GM18861 (cell line): ENCODE measurements around the gene SLC26A4.
A peak's percentile ranks its signal among the peaks of the same experiment; 100 is the strongest.

Source experiments
- ATAC-seq: cut with Tn5 transposase; IDR thresholded peaks from one replicate; pipeline ENCODE4 v1.9.1; 2021; ENCODE audit not compliant: unreplicated experiment

The SLC26A4 gene

DNA sequence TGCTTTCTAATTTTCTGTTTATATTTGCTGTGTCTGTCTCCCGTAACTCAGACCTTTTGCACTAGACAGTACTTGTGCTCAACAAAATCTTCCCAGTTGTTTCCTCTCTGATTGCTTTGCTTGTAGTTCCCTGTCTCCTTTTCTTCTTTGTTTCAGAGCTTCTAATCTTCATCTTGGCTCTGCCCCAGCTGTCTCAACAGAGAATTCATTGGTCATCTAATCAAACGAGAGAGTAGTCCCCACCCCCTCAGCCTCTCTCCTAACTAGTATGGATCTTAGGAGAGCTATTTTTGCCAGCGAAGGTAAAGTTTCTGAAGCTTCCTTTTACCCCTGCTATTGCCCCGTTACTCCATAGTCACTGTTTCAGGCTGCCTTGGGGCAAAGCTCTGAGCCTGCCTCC is 32.8 kb downstream of the SLC26A4 start:
- no peak for ATAC-seq

GRCh38 chr7:107694386-107694785 is 33.8 kb downstream of the SLC26A4 start:
- no peak for ATAC-seq

- ATAC-seq, result no peak
Measured at GRCh38 chr7:107696330-107696946, 35.8 kb downstream of the SLC26A4 start.

DNA sequence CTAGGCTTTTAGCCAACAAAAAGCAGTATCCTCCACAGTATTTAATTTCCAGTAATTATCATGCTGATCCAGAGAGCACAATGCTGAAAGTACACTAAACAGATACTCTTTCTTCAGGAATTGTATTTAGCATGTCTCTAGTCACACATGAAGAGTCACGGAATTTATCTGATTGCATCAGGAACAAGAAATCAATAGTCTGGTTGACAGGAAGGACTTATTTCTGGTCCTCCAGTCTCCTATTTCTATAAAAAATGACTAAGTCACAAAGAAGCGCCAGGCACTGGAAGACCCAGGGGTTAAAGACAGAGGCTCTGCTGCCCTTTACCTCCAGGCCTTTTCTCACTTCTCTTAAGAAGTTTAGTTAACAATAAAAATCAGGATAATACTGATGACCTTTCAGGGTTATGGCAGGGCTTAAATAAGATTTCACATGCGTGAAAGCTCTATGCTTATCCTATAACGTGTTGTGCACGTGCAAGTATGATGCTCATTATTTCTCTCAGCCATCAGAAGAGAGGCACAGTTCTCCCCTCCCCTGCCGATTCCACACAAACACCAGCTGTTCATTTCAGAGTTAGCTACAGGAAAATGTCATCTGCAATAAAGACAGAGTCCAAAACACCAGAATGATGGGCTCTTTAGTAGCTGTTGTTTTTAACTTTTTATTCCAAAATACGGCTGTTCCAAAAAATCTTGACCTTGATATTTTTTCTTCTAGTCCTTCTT is 36.9 kb downstream of the SLC26A4 start:
- no peak for ATAC-seq

DNA sequence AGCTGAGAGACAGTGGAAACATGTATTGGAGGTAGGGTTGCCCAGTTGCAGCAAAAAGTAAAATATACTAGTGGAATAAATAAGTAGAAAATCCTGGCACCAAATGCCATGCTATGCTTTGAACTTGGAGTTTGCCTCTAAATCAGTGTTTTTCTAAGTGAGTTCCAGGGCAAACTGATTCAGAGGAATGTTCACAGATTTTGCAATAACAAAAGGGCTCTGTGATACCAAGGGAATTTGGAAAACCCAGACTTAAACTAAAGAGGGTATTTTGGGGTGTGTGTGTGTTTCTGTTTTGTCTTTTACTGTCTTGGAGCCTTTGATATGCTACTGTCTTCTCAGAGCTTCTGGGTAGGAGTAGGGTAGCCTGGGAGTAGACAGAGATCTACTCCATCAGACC is 39.9 kb downstream of the SLC26A4 start:
- no peak for ATAC-seq

GRCh38 chr7:107701191-107701590 is 40.6 kb downstream of the SLC26A4 start:
- no peak for ATAC-seq

GRCh38 chr7:107703219-107703618 is 42.6 kb downstream of the SLC26A4 start:
- no peak for ATAC-seq

DNA sequence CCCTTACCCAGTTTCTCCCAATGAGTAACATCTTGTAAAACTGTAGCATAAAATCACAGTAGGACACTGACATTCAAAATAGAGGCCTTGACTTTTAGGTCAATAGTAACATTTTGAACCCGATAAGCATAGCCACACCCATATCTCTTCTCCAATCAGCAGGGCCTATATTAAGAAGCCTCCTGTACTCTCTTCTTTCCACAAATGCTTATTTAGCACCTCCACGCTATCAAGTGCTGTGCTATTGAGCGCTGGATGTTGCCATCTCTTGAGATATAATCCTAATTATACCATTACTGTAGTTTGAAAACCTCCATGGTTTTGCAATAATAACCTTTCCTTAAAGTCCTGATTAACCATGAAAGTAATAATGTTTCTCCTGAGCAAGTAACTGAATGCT is 43.2 kb downstream of the SLC26A4 start:
- ATAC-seq, result no peak

DNA sequence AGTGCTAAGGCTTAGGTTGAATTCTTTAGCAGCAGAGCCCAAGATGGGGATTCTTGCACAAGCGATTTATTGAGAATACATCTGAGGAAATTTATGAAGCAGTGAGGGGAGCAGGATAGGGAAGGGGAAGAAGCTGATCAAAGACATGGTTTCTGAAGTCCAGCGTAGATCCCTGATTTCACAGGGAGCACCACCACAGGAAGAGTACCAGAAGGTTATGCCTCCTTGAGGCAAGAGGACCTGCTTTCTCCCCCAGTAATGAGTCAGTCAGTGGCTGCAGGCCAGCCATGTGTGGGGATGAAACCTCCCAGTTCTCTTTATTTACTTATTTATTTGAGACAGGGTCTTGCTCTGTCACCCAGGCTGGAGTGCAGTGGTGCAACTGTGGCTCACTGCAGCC is 48.3 kb downstream of the SLC26A4 start:
- ATAC-seq, result no peak

DNA sequence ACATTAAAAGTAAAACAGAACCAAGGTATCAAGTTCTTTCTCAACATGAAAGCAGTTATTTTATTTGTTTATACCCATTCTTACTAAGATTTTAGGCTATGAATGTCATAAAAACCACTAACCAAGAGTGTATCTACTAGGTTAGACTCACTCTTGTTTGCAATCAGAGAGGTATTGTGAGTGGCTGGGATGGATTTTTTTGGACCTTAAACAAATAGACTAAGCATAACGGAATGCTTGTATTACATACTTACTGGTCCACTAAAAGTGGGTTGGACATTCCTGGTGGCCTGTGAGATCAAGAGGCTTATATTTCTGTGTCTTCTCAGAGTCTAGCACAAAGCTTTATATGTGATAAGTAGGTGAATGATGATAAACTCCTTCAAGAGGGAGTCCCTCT is 50.7 kb downstream of the SLC26A4 start:
- no peak for ATAC-seq

- ATAC-seq, result no peak
Measured at GRCh38 chr7:107712025-107712424, 51.4 kb downstream of the SLC26A4 start.

- no peak for ATAC-seq
Measured at GRCh38 chr7:107712896-107713295, 52.3 kb downstream of the SLC26A4 start.

GRCh38 chr7:107715531-107715930 is 54.9 kb downstream of the SLC26A4 start:
- ATAC-seq, result no peak

DNA sequence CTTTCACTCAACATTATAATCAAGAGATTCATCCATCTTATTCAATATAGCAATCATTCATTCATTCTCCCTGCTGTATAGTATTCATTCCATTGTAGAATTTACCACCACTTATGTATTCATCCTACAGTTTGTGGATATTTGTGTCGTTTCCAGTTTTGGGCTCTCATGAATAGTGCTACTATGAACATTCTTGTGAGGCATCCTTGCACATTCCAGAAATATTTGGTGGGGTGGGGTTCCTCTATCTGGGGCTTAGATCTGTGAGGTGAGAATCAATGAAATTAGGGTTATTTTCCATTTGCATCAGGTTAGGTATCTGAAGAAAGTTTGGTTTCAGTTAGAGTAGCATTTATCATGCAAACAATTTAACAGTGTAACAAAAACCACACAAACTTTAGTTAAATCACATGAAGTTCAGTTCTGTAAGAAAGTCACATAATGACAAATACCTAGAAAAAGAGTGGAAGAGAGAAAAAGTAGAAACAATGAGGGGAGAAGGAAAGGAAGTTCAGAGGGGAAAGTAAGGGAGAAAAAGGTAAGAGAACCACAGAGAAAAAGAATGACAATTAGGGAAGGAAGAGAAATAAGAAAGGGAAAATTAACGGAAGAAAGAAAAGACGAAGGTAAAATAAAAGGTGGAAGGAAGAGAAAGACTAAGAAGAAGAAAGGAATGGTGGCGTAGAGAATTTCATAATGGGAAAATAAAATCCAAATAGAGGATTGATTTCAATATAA is 58.0 kb downstream of the SLC26A4 start:
- no peak for ATAC-seq

- no peak for ATAC-seq
Measured at GRCh38 chr7:107721286-107721685, 60.7 kb downstream of the SLC26A4 start.

- ATAC-seq, result no peak
Measured at GRCh38 chr7:107723255-107723654, 62.6 kb downstream of the SLC26A4 start.

DNA sequence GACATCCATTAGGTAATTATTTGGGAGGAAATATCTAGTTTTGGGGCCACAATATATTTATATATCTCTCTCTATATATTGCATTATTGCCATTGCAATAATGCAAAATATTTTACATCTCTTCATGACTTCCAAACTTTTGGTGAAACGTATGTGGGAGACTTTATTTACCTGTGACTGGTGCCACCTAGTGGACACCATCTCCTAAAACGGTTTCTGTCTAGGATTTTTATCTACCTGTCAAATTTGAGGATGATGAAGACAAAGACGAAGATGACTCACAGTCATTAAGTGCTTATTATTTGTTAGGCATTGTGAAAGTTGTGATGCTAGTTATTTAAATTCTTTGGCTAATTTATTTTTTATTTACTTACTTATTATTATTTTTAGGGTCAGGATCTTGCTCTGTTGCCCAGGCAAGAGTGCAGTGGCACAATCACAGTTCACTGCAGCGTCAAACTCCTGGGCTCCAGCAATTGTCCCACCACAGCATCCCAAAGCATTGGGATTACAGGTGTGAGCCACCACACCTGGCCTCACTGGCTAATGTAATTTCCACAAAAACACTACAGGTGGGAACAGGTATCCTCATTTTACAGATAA is 64.6 kb downstream of the SLC26A4 start:
- ATAC-seq, result no peak

DNA sequence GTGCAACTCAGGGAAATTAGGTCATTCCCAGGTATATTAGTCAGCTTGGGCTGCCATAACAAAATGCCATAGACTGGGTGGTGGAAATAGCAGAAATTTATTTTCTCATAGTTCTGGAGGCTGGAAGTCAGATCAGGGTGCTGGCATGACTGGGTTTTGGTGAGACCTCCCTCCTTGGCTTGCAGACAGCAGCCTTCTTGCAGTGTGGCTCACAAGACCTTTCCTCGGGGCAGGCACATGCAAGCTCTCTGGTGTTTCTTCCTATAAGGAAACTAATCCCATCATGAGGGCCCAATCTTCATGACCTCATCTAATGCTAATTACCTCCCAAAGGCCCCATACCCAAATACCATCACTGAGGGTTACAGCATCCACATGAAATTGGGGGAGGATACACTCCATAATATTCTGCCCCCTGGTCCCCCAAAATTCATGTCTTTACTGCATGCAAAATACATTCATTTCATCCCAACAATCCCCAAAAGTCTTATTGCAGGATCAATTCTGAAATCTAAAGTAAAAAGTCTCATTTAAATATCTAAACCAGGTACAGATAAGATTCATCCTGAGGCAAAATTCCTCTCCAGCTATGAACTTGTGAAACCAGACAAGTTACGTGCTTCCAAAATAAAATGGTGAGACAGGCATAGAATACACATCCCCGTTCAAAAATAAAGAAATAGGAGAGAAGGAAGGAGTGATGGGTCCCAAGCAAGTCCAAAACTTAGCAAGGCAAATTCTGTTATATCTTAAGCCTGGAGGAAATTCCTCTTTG is 65.9 kb downstream of the SLC26A4 start:
- no peak for ATAC-seq

- no peak for ATAC-seq
Measured at GRCh38 chr7:107728276-107728675, 67.6 kb downstream of the SLC26A4 start.

DNA sequence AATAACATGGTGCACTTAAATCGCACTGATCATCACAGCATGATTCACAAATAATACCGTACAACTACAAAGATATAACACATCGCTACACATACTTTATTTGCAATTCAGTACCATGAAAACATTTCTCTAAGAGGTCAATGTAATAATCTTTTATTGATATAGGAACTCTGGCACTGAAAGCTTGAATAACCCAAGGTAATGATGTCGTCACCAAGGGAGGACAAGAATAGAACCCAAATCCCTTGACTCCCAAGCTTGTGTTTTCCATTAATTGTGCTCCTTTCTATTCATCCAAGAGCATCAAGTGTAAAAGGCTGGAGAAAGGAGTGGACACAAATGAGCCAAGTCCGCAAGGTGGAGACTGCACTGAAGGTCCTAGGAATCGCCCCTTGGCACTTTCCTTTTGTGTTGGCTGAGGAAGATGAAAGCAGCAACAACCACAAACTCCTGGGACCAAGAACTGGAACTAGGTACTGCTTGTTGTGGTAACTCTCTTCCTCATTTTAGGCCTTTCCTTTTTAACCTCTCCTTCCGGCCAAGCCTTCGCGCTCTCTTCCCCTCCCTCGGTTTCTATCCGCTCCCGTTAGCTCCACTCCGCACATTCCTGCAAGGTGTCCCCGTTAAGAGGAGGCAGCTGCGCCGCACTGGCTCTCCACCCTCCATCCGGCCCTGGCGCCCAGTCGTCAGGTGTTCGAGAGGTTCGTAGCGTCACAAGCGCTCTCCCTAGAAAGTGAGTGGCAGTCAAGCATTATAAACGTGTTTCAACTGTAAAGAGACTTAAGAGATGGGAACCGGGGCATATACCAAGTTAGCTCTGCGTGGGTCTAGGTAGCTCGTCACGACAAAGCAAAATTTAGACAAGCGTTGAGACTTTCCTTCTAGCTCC is 82.3 kb downstream of the SLC26A4 start:
- ATAC-seq, result peak; percentile 27
